HG03060 (cell line): ENCODE results near the gene CRISPLD2.

Source experiments
- ATAC-seq: cut with Tn5 transposase; IDR thresholded peaks from one replicate; pipeline ENCODE4 v1.9.1; 2021; ENCODE audit warnings: low read depth, moderate number of reproducible peaks; ENCODE audit not compliant: unreplicated experiment

Gene CRISPLD2, protein sequence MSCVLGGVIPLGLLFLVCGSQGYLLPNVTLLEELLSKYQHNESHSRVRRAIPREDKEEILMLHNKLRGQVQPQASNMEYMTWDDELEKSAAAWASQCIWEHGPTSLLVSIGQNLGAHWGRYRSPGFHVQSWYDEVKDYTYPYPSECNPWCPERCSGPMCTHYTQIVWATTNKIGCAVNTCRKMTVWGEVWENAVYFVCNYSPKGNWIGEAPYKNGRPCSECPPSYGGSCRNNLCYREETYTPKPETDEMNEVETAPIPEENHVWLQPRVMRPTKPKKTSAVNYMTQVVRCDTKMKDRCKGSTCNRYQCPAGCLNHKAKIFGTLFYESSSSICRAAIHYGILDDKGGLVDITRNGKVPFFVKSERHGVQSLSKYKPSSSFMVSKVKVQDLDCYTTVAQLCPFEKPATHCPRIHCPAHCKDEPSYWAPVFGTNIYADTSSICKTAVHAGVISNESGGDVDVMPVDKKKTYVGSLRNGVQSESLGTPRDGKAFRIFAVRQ

DNA sequence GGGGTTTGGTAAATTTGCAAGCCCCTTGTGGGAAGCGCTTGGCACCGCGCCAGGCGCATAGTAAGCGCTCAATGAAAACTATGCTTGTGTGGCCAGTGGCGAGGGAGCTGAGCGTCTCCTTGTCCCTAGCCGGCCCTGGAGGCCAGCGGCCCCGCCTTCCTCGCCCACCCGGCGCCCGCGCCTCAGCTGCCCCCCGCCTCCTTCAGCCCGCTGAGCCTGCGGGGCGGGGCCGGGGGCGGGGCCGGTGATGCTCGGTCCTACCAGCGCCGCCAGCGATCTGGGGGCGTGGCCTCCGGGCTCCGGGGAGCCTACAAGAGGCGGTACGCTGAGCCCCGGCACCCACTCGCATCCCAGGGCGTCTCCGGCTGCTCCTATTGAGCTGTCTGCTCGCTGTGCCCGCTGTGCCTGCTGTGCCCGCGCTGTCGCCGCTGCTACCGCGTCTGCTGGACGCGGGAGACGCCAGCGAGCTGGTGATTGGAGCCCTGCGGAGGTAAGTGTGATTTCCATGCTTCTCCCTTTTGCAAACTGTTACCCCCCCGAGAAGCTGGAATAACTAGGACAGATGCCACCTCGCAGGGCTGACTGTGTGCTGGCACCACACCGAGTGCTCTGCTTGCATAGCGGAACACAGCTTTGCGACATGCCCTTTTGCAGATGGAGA, at the start of gene CRISPLD2:
CRISPLD2 (plus strand) TSS at position 342 of the 661 bp plus-strand sequence. CDS start 18,511 bp downstream, outside the sequence.
- no peak for ATAC-seq

DNA sequence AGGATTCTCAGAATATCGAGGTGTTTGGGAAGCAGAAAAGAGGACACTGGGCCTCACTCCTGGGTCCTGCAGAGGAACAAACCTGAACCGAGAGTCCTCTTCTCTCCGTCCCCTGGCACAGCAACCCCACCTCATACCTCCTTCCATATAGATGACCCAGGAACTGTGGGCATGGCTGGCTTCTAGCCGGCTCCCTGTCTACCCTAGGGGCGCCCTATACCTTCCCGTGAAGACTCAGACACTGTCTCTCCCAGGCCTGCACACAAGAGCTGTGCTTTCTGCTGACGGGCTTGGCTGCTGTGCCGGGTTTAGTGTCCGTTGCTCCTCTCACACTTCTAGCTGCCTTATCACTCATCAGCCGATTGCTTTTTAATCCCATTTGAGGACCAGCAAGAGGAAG, 46.5 kb upstream of the CRISPLD2 start:
- ATAC-seq = no peak

DNA sequence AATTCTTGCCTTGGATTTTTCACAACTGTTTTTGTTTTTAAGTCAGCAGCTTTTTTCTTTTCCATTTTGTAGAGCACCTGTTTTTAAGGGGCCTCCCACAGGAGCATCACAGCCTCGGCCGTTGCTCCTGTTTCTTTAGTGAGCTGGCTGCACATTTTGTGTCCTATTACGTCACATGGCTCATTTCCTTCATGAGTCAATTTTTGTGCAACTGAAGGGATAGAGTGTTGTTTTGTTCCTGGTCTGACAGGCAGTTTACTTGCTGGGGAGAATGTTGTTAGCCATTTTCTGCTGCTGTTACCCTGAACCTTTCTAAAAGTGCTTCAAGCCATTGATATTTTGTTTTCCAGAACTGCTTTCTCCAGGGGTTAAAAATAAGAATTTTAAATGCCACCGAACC, 45.0 kb upstream of the CRISPLD2 start:
- ATAC-seq = no peak

DNA sequence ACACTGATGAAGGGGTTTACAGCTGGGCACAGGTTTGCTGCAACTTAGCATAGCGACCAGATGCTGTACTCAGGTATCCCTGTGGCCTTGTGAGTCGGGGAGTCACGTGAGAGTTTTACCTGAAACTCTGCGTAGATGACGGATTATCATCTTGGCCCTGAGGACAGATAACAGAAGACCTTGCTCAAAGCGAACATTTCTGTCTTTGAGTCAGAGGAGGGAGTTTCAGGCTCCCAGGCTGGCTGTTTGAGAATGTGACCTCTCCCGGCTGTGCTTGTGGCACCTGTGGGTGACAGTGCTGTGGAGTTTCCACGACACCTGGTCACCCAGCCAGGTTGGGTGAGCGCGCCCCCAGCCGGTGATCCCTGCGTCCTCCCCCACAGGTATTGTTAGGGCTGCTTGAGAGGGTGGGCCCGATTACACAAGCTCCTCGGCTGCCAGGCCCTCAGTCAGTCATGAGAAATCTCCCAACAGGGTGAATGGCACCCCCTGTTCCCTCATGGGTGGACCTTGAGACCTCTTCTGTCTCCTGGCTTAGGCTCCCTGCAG, 44.4 kb upstream of the CRISPLD2 start:
- no peak for ATAC-seq

GRCh38 chr16:84777435-84777834, 42.4 kb upstream of the CRISPLD2 start:
- ATAC-seq = no peak

- no peak for ATAC-seq
These were observed 41.1 kb upstream of the CRISPLD2 start for GRCh38 chr16:84778720-84779119.

GRCh38 chr16:84780063-84780462, 39.7 kb upstream of the CRISPLD2 start:
- ATAC-seq = no peak

GRCh38 chr16:84780544-84781376, 39.0 kb upstream of the CRISPLD2 start:
- ATAC-seq = no peak

- ATAC-seq = no peak
These were observed 36.9 kb upstream of the CRISPLD2 start for GRCh38 chr16:84782846-84783245.

DNA sequence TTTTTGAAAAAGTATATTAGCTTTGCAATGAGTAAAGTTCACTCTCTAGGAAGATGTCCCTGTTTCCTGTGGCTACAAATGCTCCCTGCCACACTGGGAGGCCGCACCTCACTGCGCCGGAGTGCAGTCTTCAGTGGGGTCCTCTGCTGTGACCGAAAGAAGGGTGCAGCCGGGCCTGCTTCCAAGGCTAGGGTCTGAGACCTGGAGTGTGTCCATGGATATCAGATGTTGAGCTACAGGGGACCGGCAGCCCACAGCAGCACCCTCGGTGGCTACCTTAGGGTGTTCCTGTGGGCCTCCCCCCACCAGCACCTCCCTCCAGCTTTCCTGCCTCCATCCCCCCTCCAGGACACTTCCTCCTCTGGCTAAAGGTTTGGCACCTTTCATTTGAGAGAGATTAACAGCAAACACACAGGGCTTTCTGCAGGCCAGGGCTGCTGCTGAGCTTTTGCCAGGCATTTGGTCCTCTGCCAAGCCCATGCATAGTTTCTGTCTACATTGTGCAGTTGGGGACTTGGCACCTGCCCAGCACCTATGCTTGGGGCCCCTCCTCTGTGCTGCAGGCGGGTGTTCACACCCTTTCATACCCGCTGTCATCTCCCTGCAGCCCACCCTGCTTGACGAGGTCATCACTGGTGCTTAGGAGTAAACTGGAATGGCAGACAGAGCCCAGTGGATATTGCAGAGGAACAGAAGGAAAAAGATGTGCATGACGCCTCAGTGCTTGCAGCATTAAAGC, 33.8 kb upstream of the CRISPLD2 start:
- no peak for ATAC-seq

GRCh38 chr16:84786605-84787262, 33.1 kb upstream of the CRISPLD2 start:
- no peak for ATAC-seq

DNA sequence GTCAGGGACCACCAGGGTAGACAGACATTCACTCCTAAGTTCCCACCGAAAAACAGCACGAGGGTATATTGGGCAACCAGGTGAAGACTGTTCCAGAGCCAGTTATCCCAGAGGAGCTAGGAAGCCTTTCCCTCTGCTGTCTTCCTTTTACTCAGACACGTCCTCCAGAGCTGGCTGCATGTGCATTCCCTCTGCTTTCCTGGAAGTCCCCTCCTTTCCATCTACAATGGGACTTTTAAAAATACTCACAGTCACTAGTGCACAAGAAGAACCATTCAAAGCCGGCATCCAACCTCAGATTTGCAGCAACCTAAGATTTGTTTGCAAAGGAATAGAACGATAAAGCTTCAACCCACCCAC, 32.5 kb upstream of the CRISPLD2 start:
- ATAC-seq = no peak

DNA sequence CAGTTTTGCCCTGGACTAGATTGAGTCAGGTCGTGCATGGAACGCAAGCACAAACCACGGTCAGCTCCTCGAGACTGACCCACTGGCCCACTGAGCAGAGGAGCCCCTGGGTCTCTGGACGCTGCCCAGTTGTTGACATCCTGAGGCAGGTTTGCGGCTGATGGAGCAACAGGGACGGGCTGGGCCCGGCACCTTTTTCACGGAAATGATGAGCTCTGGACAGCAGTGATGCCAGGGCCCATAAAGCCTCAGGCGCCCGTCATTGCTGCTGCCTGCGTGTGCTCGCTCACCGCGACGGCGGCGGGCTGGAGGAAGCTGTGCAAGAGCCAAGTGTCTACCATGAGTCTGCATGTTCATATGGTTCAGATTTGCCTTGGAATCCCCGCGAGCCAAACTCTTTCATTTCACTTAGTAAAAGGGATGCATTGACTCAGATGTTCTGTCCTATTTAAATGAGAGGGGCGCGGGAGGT, 30.8 kb upstream of the CRISPLD2 start:
- no peak for ATAC-seq

GRCh38 chr16:84789431-84789830, 30.4 kb upstream of the CRISPLD2 start:
- no peak for ATAC-seq

- no peak for ATAC-seq
These were observed 29.5 kb upstream of the CRISPLD2 start for GRCh38 chr16:84790301-84790700.

GRCh38 chr16:84791088-84791487, 28.7 kb upstream of the CRISPLD2 start:
- no peak for ATAC-seq

DNA sequence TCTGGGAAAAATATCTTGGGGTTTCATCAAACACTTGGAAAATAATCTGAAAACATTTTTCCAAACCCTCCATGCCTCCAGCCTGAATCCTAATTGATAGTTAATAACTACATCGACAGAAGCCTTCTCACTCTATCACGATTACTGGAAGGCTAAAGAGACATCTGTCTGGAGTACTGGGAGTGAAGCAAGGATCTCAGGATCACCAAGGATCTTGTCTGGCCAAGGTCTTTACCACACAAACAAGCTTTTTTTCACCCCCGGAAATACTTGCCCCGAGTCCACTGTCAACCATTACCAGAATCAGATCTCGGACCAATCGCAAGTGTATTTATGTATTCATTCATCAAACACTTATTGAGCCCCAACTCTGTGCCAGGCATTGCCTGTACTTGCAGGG, 28.3 kb upstream of the CRISPLD2 start:
- no peak for ATAC-seq

DNA sequence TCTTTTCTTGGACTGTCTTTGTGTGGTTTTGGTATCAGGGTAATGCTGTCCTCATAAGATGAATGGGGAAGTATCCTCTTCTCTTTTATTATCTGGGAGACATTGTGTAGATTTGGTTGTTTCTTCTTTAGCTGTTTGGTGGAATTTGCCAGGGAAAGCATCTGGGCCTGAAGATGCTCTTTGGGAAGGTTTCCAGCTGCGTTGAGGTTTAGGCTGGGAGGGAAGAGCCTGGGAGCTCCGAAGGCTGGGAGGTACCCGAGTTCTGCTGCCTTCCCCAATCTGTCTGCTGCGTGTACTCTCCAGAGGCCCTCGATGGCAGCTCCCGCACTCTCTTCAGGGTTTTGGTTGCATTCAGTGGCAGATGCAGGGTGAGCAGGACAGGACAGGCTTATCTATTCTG, 25.6 kb upstream of the CRISPLD2 start:
- ATAC-seq = no peak

- no peak for ATAC-seq
These were observed 25.2 kb upstream of the CRISPLD2 start for GRCh38 chr16:84794626-84795025.
